Measurements from ENCODE around the gene ARHGEF28. TPM values are rescaled to one million over a fixed set of nuclear protein-coding genes. Genes with fewer than 3 reads are reported as not detected.

The ARHGEF28 gene
- total and polyA plus RNA-seq, 2 donors (not counting 1 experiment from before 2014, with no cell fraction given) = not detected

DNA sequence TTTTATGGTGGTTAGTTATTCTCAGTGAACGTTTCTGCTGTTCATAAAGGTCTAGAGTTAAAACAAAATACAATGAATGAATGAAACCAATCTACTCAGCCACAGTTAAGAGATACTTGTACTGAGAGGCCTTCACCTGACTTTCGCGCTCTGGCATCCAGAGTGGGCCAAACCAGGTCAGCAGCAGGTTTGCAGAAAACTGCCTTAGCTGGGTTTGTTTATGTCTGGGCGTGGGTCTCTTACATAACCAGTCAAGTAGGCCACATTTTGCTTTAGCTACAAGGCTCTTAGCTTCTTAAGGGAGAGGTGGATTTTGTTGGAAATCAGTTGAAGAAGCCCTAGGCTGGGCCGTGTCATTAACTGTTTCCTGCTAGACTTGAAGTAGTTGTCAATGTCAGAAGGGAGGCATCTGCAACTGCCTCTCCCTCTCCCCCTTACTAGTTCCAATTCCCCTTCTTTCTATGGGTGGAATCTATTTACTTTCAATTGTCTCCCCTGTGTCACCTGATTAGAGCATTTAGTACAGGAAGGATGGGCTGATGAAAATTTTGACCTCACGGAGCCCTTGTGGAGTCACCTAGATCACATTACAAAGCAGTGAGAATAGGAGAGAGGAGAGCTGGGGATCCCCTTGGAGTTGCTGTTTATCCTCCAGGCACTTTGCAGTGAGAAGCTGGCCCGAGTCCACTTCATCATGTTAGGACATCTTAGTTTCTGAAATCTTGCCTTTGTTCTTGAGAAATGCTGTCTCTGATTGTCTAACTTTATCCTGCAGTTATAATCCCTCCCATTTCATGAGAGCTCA is 200.5 kb downstream of the ARHGEF28 start:
- Histone ChIP-seq H3K4me1 (ENCODE audit: control insufficient read depth in 2 of 2, insufficient read depth in 2 of 2, low read length in 2 of 2) (no peaks in the 10 kb centered on the region), H3K9ac (ENCODE audit: low read length) (no peak overlapping the region), H3K4me3 (ENCODE audit: control extremely low read depth in 1 of 5, extremely low read depth in 1 of 5, insufficient read depth in 1 of 5, low read depth in 2 of 5, low read length in 4 of 5) (no peak overlapping the region), H3K4me2 (replicated peaks; ENCODE audit: low read depth, low read length, poor library complexity, severe bottlenecking) (no peak overlapping the region), H3K79me2 (ENCODE audit: control insufficient read depth, insufficient read depth, low read length) (no peaks in the 10 kb centered on the region), H3K9me3 (ENCODE audit: control extremely low read depth in 1 of 3, control insufficient read depth in 2 of 3, insufficient read depth in 1 of 3, low read length in 2 of 3) (no peaks in the 10 kb centered on the region), H2AFZ (ENCODE audit: insufficient read depth, low read depth, low read length, poor library complexity, severe bottlenecking) (no peak overlapping the region), H3K27ac (ENCODE audit: low read length in 2 of 2) (no peak overlapping the region), H4K20me1 (ENCODE audit: control insufficient read depth, insufficient read depth, low read length, poor library complexity, severe bottlenecking) (no peaks in the 10 kb centered on the region), H3K27me3 (replicated peaks in 1 of 4; ENCODE audit: control extremely low read depth in 1 of 4, control insufficient read depth in 3 of 4, insufficient read depth in 4 of 4, low read length in 3 of 4) (no peaks in the 10 kb centered on the region), H3K36me3 (replicated peaks in 1 of 2; ENCODE audit: control extremely low read depth in 1 of 2, control insufficient read depth in 1 of 2, extremely low read depth in 1 of 2, insufficient read depth in 2 of 2, low read length in 1 of 2) (no peaks in the 10 kb centered on the region)
- WGBS (ENCODE audit: insufficient coverage) = 90% methylated on average over 3 of the region's 7 CpGs
- intact Hi-C loops (cut with micrococcal nuclease) = no loop called here
- H3K9me3 Mint-ChIP-seq (ENCODE audit: insufficient read depth) = no peaks in the 10 kb centered on the region
- no peak overlapping the region for H3K4me3 Mint-ChIP-seq
- ChIA-PET POLR2A (no interaction called here), CTCF (no interaction called here)
- H3K4me1 Mint-ChIP-seq = no peaks in the 10 kb centered on the region
- TF ChIP-seq, protein P1, sequence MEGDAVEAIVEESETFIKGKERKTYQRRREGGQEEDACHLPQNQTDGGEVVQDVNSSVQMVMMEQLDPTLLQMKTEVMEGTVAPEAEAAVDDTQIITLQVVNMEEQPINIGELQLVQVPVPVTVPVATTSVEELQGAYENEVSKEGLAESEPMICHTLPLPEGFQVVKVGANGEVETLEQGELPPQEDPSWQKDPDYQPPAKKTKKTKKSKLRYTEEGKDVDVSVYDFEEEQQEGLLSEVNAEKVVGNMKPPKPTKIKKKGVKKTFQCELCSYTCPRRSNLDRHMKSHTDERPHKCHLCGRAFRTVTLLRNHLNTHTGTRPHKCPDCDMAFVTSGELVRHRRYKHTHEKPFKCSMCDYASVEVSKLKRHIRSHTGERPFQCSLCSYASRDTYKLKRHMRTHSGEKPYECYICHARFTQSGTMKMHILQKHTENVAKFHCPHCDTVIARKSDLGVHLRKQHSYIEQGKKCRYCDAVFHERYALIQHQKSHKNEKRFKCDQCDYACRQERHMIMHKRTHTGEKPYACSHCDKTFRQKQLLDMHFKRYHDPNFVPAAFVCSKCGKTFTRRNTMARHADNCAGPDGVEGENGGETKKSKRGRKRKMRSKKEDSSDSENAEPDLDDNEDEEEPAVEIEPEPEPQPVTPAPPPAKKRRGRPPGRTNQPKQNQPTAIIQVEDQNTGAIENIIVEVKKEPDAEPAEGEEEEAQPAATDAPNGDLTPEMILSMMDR (IDR thresholded peaks at IDR 0.05) = no peak
- no peak for TF ChIP-seq EZH2 (IDR thresholded peaks at IDR 0.05; ENCODE audit: borderline replicate concordance, insufficient read depth, low read depth, low read length, poor library complexity, severe bottlenecking)
- ATAC-seq (ENCODE audit: low read depth) (no peak), DNase-seq (no peak)
- no peak overlapping the region for H3K27ac Mint-ChIP-seq
- peaks cover 6% of the 10 kb centered on the region for H3K27me3 Mint-ChIP-seq

DNA sequence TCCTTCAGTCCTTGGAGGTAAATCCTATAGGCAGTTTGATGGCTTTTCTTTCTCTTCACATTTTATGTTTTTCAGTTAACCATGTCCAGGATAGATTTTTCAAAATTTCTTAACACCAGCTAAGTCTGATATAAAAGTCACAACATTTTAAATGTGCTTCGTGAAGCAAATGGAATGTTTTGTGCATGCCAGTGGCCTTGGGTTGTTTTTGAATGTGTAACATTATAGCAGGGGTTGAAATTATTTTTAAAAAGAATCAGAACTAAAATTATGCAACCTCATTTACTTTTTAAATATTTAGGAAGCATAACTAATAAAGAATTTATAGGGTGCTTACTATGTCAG is 201.1 kb downstream of the ARHGEF28 start:
- Histone ChIP-seq H3K4me1 (ENCODE audit: control insufficient read depth in 2 of 2, insufficient read depth in 2 of 2, low read length in 2 of 2) (no peaks in the 10 kb centered on the region), H3K27me3 (replicated peaks in 1 of 4; ENCODE audit: control extremely low read depth in 1 of 4, control insufficient read depth in 3 of 4, insufficient read depth in 4 of 4, low read length in 3 of 4) (no peaks in the 10 kb centered on the region), H3K9ac (ENCODE audit: low read length) (no peak overlapping the region), H3K4me2 (replicated peaks; ENCODE audit: low read depth, low read length, poor library complexity, severe bottlenecking) (no peak overlapping the region), H4K20me1 (ENCODE audit: control insufficient read depth, insufficient read depth, low read length, poor library complexity, severe bottlenecking) (no peaks in the 10 kb centered on the region), H3K4me3 (ENCODE audit: control extremely low read depth in 1 of 5, extremely low read depth in 1 of 5, insufficient read depth in 1 of 5, low read depth in 2 of 5, low read length in 4 of 5) (no peak overlapping the region), H2AFZ (ENCODE audit: insufficient read depth, low read depth, low read length, poor library complexity, severe bottlenecking) (no peak overlapping the region), H3K36me3 (replicated peaks in 1 of 2; ENCODE audit: control extremely low read depth in 1 of 2, control insufficient read depth in 1 of 2, extremely low read depth in 1 of 2, insufficient read depth in 2 of 2, low read length in 1 of 2) (no peaks in the 10 kb centered on the region), H3K9me3 (ENCODE audit: control extremely low read depth in 1 of 3, control insufficient read depth in 2 of 3, insufficient read depth in 1 of 3, low read length in 2 of 3) (no peaks in the 10 kb centered on the region), H3K27ac (ENCODE audit: low read length in 2 of 2) (no peak overlapping the region), H3K79me2 (ENCODE audit: control insufficient read depth, insufficient read depth, low read length) (no peaks in the 10 kb centered on the region)
- H3K27ac Mint-ChIP-seq = no peak overlapping the region
- ATAC-seq (ENCODE audit: low read depth) (no peak), DNase-seq (no peak)
- H3K27me3 Mint-ChIP-seq = peaks cover 6% of the 10 kb centered on the region
- H3K4me3 Mint-ChIP-seq = no peak overlapping the region
- intact Hi-C loops (cut with micrococcal nuclease) = no loop called here
- no peaks in the 10 kb centered on the region for H3K9me3 Mint-ChIP-seq (ENCODE audit: insufficient read depth)
- WGBS (ENCODE audit: insufficient coverage) = no CpG with 5 or more reads among the region's 1 CpG
- TF ChIP-seq, protein P1 (IDR thresholded peaks at IDR 0.05) = no peak
- TF ChIP-seq EZH2 (IDR thresholded peaks at IDR 0.05; ENCODE audit: borderline replicate concordance, insufficient read depth, low read depth, low read length, poor library complexity, severe bottlenecking) = no peak
- H3K4me1 Mint-ChIP-seq = no peaks in the 10 kb centered on the region
- POLR2A ChIA-PET = no interaction called here
- CTCF ChIA-PET = interaction anchor here (1.1 kb wide), 1 partner anchor 9 kb away, joined by 3 read pairs; no protein-coding TSS in a partner anchor

Data from B cell (primary cell).